HepG2 (cell line): ENCODE data around the gene ITGB2.
"Not testable (repeated sequence)": the region's sequence is repeated elsewhere in the genome, so short reads cannot be mapped to it uniquely, and the experiment has no call there.

ENCODE experiments used
- ARID2 ChIP-seq: sonication (generic); formaldehyde crosslinking; IDR thresholded peaks from 2 replicates; pipeline ENCODE4 v1.8.1; 2022; ENCODE audit warnings: mild to moderate bottlenecking, missing genetic modification reagents, borderline replicate concordance
- CHD2 ChIP-seq: IDR thresholded peaks from 2 replicates; pipeline ENCODE4 v1.6.1; 2011; ENCODE audit warnings: low read depth, low read length, improper control_type of control experiment
- CREB1 ChIP-seq, 2 experiments: fragments of 450-650 bp in 1 of 2; IDR thresholded peaks; 2 replicates each; pipeline ENCODE4 v1.6.1; 2016 to 2017; ENCODE audit warnings: control low read depth in 1 of 2, mild to moderate bottlenecking in 1 of 2, missing compliant biosample characterization in 1 of 2, missing genetic modification characterization in 1 of 2
- GZF1 ChIP-seq: sonication (generic); formaldehyde crosslinking; IDR thresholded peaks from 2 replicates; pipeline ENCODE4 v1.5.1; 2020; ENCODE audit warnings: mild to moderate bottlenecking, missing genetic modification reagents
- HNF4A ChIP-seq: sonication (generic); formaldehyde crosslinking; IDR thresholded peaks from 2 replicates; pipeline ENCODE4 v1.4.0; 2020; ENCODE audit warnings: missing genetic modification reagents
- MXD4 ChIP-seq: IDR thresholded peaks from 2 replicates; pipeline ENCODE4 v1.6.1; 2016; ENCODE audit warnings: mild to moderate bottlenecking, missing biosample characterization, missing genetic modification reagents
- ZKSCAN8 ChIP-seq: IDR thresholded peaks from 2 replicates; pipeline ENCODE4 v1.6.1; 2016; ENCODE audit warnings: borderline replicate concordance, missing genetic modification reagents, missing compliant biosample characterization
- ZNF549 ChIP-seq: sonication (generic); formaldehyde crosslinking; IDR thresholded peaks from 2 replicates; pipeline ENCODE4 v1.5.0; 2020; ENCODE audit warnings: missing genetic modification reagents

DNA sequence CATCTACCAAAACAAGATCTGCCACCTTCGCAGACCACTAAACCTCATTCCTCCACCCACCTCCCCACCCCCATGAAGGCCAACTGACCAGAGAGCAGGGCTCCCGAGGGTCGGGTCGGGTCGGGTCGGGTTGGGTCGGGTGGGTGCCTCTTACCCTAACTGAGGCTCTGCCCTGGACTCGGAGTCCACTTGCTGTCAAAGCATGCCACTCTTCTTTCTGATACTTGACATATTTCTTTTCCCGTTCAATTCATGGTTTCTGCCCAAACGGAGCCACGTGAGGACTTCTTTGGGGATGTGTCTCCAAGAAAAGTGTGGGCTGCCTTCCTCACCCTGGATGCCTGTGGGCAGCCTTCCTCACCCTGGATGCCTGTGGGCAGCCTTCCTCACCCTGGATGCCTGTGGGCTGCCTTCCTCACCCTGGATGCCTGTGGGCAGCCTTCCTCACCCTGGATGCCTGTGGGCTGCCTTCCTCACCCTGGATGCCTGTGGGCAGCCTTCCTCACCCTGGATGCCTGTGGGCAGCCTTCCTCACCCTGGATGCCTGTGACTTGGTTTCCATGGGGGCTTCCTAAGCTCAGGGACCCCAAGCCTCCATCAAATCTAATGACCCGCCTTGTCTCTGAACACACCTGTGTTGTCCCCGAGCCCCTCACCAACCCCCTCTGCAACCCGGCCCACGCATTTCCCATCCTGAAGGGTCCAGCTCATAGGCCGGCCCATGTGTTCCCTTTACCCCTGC lies 8.0 kb upstream of the ITGB2 start:
- TF ChIP-seq ZNF549 (CRISPR knock-in tag); GZF1 (CRISPR knock-in tag); CREB1 (IDR thresholded peaks at IDR 0.05); CREB1 (CRISPR knock-in tag; IDR thresholded peaks at IDR 0.05); ARID2 (CRISPR knock-in tag); CHD2; HNF4A (CRISPR knock-in tag); ZKSCAN8 (CRISPR knock-in tag); MXD4 (CRISPR knock-in tag): not testable (repeated sequence)
